GM12874 (cell line): Measurements from ENCODE around the gene NUDT6.

Experiments used
- CTCF ChIP-seq: IDR thresholded peaks from 2 replicates; pipeline ENCODE4 v1.5.1; 2011; ENCODE audit warnings: low read depth, mild to moderate bottlenecking, control low read depth, low read length, moderate library complexity; ENCODE audit not compliant: insufficient read depth

NUDT6 gene

GRCh38 chr4:122928930-122929329, 6.5 kb upstream of the NUDT6 start:
- no peak for TF ChIP-seq CTCF

GRCh38 chr4:122922877-122923511, 597 bp upstream of the NUDT6 start:
- TF ChIP-seq CTCF: no peak

- no peak for TF ChIP-seq CTCF
Observed at GRCh38 chr4:122921300-122921699, 1.1 kb downstream of the NUDT6 start.

- no peak for TF ChIP-seq CTCF
Observed at GRCh38 chr4:122920473-122920872, 1.9 kb downstream of the NUDT6 start.

GRCh38 chr4:122917731-122918130, 4.7 kb downstream of the NUDT6 start:
- TF ChIP-seq CTCF: no peak

GRCh38 chr4:122914938-122915337, 7.5 kb downstream of the NUDT6 start:
- no peak for TF ChIP-seq CTCF

GRCh38 chr4:122914292-122914904, 8.0 kb downstream of the NUDT6 start:
- TF ChIP-seq CTCF: peak; percentile 35; the same call in 1 of the 2 replicates
